ENCODE data around the gene OR4E1.
A peak's percentile ranks its signal among the peaks of the same experiment; 100 is the strongest.

Gene OR4E1, protein sequence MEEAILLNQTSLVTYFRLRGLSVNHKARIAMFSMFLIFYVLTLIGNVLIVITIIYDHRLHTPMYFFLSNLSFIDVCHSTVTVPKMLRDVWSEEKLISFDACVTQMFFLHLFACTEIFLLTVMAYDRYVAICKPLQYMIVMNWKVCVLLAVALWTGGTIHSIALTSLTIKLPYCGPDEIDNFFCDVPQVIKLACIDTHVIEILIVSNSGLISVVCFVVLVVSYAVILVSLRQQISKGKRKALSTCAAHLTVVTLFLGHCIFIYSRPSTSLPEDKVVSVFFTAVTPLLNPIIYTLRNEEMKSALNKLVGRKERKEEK

DNA sequence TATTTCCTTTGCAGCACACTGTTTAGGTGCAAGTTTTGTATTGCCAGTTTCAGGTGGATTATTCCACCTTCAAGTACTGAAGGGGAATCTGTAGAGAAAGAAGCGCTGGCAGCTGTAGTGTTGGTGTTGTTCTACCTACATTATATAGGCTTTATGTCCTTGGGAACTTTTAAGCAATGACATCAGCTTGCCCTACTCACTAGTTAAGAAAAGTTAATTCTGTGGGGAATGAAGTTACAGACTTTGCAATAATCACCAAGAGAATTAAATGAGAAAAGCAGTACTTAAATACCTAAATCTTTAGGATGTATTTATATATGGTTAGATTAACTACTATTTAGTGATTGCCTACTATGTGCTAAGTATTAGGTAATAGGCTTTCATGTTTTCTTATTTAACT is at the start of gene OR4E1:
OR4E1 (minus strand) TSS at position 101 of the 400 bp plus-strand sequence. CDS start 2,883 bp downstream, outside the sequence.
- TF ChIP-seq, protein P1, sequence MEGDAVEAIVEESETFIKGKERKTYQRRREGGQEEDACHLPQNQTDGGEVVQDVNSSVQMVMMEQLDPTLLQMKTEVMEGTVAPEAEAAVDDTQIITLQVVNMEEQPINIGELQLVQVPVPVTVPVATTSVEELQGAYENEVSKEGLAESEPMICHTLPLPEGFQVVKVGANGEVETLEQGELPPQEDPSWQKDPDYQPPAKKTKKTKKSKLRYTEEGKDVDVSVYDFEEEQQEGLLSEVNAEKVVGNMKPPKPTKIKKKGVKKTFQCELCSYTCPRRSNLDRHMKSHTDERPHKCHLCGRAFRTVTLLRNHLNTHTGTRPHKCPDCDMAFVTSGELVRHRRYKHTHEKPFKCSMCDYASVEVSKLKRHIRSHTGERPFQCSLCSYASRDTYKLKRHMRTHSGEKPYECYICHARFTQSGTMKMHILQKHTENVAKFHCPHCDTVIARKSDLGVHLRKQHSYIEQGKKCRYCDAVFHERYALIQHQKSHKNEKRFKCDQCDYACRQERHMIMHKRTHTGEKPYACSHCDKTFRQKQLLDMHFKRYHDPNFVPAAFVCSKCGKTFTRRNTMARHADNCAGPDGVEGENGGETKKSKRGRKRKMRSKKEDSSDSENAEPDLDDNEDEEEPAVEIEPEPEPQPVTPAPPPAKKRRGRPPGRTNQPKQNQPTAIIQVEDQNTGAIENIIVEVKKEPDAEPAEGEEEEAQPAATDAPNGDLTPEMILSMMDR (conservative IDR thresholded peaks at IDR 0.05): no peak
- H3K27ac ChIP-seq: no peak within 1 kb of the TSS

DNA sequence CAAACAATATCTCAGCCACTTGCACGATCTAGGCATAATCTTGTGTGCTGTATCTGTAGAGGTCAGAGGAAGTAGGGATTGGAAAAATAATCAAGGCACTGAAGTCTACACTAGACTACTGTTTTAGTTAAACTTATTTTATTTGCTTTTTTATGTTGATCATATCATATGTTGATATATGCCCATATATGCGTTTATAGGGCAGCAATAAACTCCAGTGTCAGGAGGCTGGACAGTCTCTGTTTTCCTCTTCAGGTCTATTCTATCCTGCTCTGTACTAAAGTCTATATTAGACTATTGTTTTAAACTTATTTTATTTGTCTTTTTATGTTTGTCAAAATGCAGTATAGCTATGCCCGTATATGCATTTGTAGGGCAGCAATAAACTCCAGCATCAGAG is 47.9 kb upstream of the OR4E1 start:
- TF ChIP-seq, protein P1 (conservative IDR thresholded peaks at IDR 0.05): no peak
- peak overlapping the region; percentile 49 for H3K27ac ChIP-seq

DNA sequence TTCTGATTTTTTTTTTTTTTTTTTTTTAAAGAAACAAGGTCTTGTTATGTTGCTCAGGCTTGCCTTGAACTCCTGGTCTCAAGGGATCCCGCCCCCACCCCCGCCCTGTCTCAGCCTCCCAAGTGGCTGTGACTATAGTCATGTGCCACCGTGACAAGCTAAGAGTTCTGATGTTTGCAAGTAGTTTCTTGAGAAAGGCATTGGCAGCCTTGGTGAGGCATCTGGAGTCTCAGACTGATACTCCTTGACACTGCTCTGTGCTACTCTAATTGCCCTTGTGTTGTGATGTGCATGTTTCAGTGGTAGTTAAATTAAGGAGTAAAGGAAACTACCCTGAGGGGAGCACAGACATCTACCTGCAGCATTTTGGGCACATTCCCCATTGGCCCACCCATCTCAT is 46.2 kb upstream of the OR4E1 start:
- TF ChIP-seq, protein P1 (conservative IDR thresholded peaks at IDR 0.05): no peak
- H3K27ac ChIP-seq: peak overlapping the region; percentile 49; the same call in 1 of the 2 replicates

DNA sequence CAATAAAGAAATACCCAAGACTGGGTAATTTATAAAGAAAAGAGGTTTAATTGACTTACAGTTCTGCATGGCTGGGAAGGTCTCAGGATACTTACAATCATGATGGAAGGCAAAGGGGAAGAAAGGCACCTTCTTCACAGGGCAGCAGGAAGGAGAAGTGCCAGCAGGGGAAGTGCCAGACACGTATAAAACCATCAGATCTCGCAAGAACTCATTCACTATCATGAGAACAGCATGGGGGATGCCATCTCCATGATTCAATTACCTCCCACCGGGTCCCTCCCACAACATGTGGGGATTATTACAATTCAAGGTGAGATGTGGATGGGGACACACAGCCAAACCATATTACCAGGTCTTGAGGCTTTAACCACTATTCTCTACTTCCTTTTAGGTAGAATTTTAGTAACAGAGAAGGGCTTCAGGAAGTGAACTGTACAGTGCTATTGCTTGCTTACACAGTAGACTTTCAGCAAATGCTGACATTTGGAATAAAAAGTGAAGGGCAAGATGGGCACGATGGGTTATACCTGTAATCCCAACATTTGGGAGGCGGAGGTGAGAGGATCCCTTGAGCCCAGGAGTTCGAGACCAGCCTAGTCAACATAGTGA is 40.8 kb upstream of the OR4E1 start:
- no peak overlapping the region for H3K27ac ChIP-seq
- TF ChIP-seq, protein P1 (conservative IDR thresholded peaks at IDR 0.05): no peak

DNA sequence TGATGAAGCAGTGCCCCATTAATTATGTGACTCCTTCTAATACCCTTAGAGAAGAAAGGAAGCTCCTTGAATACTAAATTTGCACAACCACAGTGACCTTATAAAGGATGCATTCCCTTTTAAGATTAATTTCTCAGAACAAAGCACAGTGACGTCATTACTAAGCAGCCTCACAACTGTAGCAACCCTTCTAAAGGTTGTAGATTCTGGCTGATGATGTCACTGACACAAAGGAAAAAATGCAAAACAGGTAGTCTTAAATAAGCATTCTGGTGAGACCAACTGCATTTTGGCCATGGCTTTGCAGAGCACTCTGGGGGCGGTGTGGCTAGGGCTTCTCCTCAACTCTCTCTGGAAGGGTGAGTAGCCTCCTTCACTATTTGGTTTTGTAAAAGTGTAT is 38.4 kb upstream of the OR4E1 start:
- TF ChIP-seq, protein P1 (conservative IDR thresholded peaks at IDR 0.05): no peak
- no peak overlapping the region for H3K27ac ChIP-seq

DNA sequence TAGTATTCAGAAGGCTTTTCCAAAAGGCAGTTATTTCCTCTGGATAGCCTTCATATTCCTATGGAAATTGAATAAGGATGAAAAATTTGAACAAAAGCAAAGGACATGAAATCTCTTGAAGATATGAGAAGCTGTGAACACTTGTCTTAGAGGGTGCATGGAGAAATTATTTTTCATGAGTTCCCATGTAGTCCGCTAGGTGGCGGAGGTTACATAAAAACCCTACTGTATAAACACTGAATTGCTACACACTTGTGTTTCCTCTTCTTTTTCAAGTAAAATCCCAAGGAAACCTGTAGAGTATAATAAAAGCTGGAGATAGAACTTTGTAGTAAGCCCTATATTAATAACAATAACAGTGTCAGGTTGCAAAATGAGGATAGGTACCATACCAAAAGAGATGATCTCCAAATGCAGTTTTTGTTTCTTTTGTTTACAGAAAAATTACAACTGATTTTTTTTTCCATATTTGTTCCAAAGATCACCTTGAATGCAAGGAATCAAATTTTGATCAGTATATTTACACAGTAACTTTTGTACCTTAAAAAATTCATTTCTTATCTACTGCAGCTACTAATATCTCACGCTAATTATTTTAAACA is 37.8 kb upstream of the OR4E1 start:
- H3K27ac ChIP-seq: no peak overlapping the region; the same call in 1 of the 2 replicates
- TF ChIP-seq, protein P1 (conservative IDR thresholded peaks at IDR 0.05): peak; percentile 86

DNA sequence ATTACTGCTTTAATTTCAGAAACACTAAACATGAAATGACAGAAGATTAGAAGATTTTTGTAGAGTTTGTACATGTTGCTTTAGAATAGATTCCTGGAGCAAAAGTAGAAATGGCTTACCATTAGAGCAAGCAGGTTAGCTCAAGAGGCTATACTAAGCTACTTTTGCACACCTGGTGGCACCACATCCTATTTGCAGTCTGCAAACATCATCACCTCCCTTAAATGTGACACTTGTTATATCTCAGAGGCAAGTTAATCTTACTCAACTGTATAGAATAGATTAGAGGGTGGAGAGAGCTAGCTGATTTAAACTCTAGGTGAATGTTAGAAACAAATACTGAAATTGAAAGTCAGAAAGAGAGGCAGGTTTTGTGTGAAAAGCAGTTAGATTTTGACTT is 30.7 kb upstream of the OR4E1 start:
- TF ChIP-seq, protein P1 (conservative IDR thresholded peaks at IDR 0.05): no peak
- H3K27ac ChIP-seq: peak overlapping the region; percentile 97

All from VCaP (cell line).